K562 (cell line): ENCODE measurements around the gene PTPRU. TPM values are rescaled to one million over a fixed set of nuclear protein-coding genes. Genes with fewer than 3 reads are reported as not detected.

Experiments used
- ATF1 ChIP-seq, 2 experiments: fragments of 450-650 bp in 1 of 2; IDR thresholded peaks; 2 replicates each; pipeline ENCODE4 v1.6.1; 2016; ENCODE audit warnings: missing compliant biosample characterization in 1 of 2, missing genetic modification characterization in 1 of 2
- CHD2 ChIP-seq: IDR thresholded peaks from 2 replicates; pipeline ENCODE4 v1.6.1; 2011; ENCODE audit warnings: low read depth, low read length
- FIP1L1 ChIP-seq: fragments of 200-400 bp; formaldehyde crosslinking; IDR thresholded peaks from 2 replicates; pipeline ENCODE4 v1.6.1; 2018; ENCODE audit warnings: mild to moderate bottlenecking, low read depth, low read length; ENCODE audit not compliant: poor library complexity, severe bottlenecking
- GATAD2B ChIP-seq: fragments of 450-650 bp; IDR thresholded peaks from 2 replicates; pipeline ENCODE4 v1.6.1; 2017; ENCODE audit warnings: mild to moderate bottlenecking, borderline replicate concordance
- L3MBTL2 ChIP-seq: fragments of 450-650 bp; IDR thresholded peaks from 2 replicates; pipeline ENCODE4 v1.6.1; 2016; ENCODE audit warnings: mild to moderate bottlenecking, moderate library complexity
- MAZ ChIP-seq, 2 experiments: fragments of 450-650 bp in 1 of 2; sonication (generic) in 1 of 2; formaldehyde crosslinking; IDR thresholded peaks in 1 of 2; conservative IDR thresholded peaks in 1 of 2; 2 replicates each; pipeline versions ENCODE4 v1.4.0 to v1.5.0; 2020; ENCODE audit warnings: mild to moderate bottlenecking in 1 of 2, missing genetic modification reagents in 1 of 2
- MYC ChIP-seq, 2 experiments: fragments of 250-450 bp in 1 of 2; sonication (Bioruptor Pico) in 1 of 2; IDR thresholded peaks; 2 replicates each; pipeline versions ENCODE4 v1.5.1 to v1.6.1; 2012 to 2021; ENCODE audit warnings: low read depth in 2 of 2, borderline replicate concordance in 1 of 2, improper control_type of control experiment in 1 of 2, low read length in 1 of 2, mild to moderate bottlenecking in 1 of 2, moderate library complexity in 1 of 2
- NONO ChIP-seq, 2 experiments: fragments of 200-400 bp in 1 of 2; fragments of 450-650 bp in 1 of 2; formaldehyde crosslinking in 1 of 2; IDR thresholded peaks; 2 replicates each; pipeline ENCODE4 v1.6.1; 2017; ENCODE audit warnings: low read depth in 2 of 2, mild to moderate bottlenecking in 2 of 2, moderate library complexity in 2 of 2, low read length in 1 of 2
- NR4A1 ChIP-seq, 2 experiments: fragments of 250-450 bp in 1 of 2; fragments of 450-650 bp in 1 of 2; sonication (Bioruptor Pico) in 1 of 2; IDR thresholded peaks; 2 replicates each; pipeline versions ENCODE4 v1.4.0 to v1.6.1; 2016 to 2020; ENCODE audit warnings: mild to moderate bottlenecking in 2 of 2, missing compliant biosample characterization in 1 of 2, missing genetic modification characterization in 1 of 2, moderate library complexity in 1 of 2
- NRF1 ChIP-seq, 2 experiments: fragments of 450-650 bp; IDR thresholded peaks in 1 of 2; conservative IDR thresholded peaks in 1 of 2; 2 replicates each; pipeline ENCODE4 v1.6.1; 2014; ENCODE audit warnings: mild to moderate bottlenecking in 2 of 2
- POLR2B ChIP-seq: fragments of 450-650 bp; IDR thresholded peaks from 2 replicates; pipeline ENCODE4 v1.6.1; 2018; ENCODE audit warnings: low read depth; ENCODE audit not compliant: partially characterized antibody
- POLR2G ChIP-seq: fragments of 200-400 bp; formaldehyde crosslinking; IDR thresholded peaks from 2 replicates; pipeline ENCODE4 v1.6.1; 2017; ENCODE audit warnings: low read depth, mild to moderate bottlenecking, antibody characterized with exemption, low read length, moderate library complexity
- POU5F1 ChIP-seq: fragments of 150-350 bp; IDR thresholded peaks from 2 replicates; pipeline ENCODE4 v1.6.1; 2014; ENCODE audit warnings: borderline replicate concordance, low read length, low read depth, mild to moderate bottlenecking; ENCODE audit not compliant: partially characterized antibody
- RBM25 ChIP-seq: fragments of 200-400 bp; formaldehyde crosslinking; IDR thresholded peaks from 2 replicates; pipeline ENCODE4 v1.6.1; 2018; ENCODE audit warnings: low read length, low read depth, moderate library complexity; ENCODE audit not compliant: severe bottlenecking
- RFX5 ChIP-seq: IDR thresholded peaks from 2 replicates; pipeline ENCODE4 v1.6.1; 2011; ENCODE audit warnings: low read depth, mild to moderate bottlenecking, improper control_type of control experiment, low read length
- SMAD3 ChIP-seq: fragments of 450-650 bp; formaldehyde crosslinking; conservative IDR thresholded peaks from 2 replicates; pipeline ENCODE4 v1.4.0; 2020; ENCODE audit warnings: mild to moderate bottlenecking
- STAG1 ChIP-seq: sonication (generic); formaldehyde crosslinking; IDR thresholded peaks from 2 replicates; pipeline ENCODE4 v1.5.0; 2020; ENCODE audit warnings: missing genetic modification reagents, borderline replicate concordance
- TCF7L2 ChIP-seq: fragments of 150-350 bp; IDR thresholded peaks from 2 replicates; pipeline ENCODE4 v1.6.1; 2016; ENCODE audit warnings: low read depth, mild to moderate bottlenecking, low read length, moderate library complexity
- ZBTB1 ChIP-seq: sonication (generic); formaldehyde crosslinking; IDR thresholded peaks from 2 replicates; pipeline ENCODE4 v1.8.1; 2023; ENCODE audit warnings: missing genetic modification reagents, low read depth, mild to moderate bottlenecking, borderline replicate concordance
- ZNF224 ChIP-seq: sonication (generic); formaldehyde crosslinking; IDR thresholded peaks from 2 replicates; pipeline ENCODE4 v1.8.0; 2022; ENCODE audit warnings: mild to moderate bottlenecking, missing genetic modification reagents
- polyA plus RNA-seq, 8 experiments: library from polyadenylated mRNA; depleted of rRNA in 4 of 8; stranded (reverse) in 5 of 8; unstranded in 3 of 8; fragments of >200 nt; fragmentation: Nextera tagmentation in 2 of 8; fragmentation: Illumina TruSeq in 1 of 8; extraction: Ambion mirVana in 2 of 8; extraction: Trizol in 1 of 8; gene quantifications; 2 replicates each; pipeline versions ENCODE4 v1.2.1 to v1.2.3, GENCODE V29; 2011 to 2014; ENCODE audit warnings: inconsistent platforms in 1 of 8, missing spikeins in 1 of 8
- total RNA-seq, 7 experiments: library from RNA; depleted of rRNA in 6 of 7; stranded (reverse); fragments of >200 nt in 6 of 7; fragmentation: Illumina TruSeq in 2 of 7; extraction: Trizol in 2 of 7; gene quantifications; 2 replicates each; pipeline versions ENCODE4 v1.2.1 to v1.2.3, GENCODE V29; 2011 to 2021; ENCODE audit warnings: low replicate concordance in 1 of 7
- TF ChIP-seq, protein P1 (sequence below): sonication (generic); formaldehyde crosslinking; IDR thresholded peaks from 2 replicates; pipeline ENCODE4 v1.8.1; 2022; ENCODE audit warnings: missing genetic modification reagents
- TF ChIP-seq, protein P2 (sequence below), 2 experiments: fragments of 450-650 bp in 1 of 2; sonication (generic) in 1 of 2; formaldehyde crosslinking; conservative IDR thresholded peaks; 2 replicates each; pipeline versions ENCODE4 v1.4.0 to v1.8.1; 2020 to 2022; ENCODE audit warnings: mild to moderate bottlenecking in 1 of 2, missing genetic modification reagents in 1 of 2
- TF ChIP-seq, protein P3 (sequence below): sonication (generic); formaldehyde crosslinking; IDR thresholded peaks from 2 replicates; pipeline ENCODE4 v1.9.0; 2022; ENCODE audit warnings: mild to moderate bottlenecking, missing genetic modification reagents

PTPRU gene
- total and polyA plus RNA-seq, 9 of the 15 experiments (the other 6 are each of a cell fraction or from before 2014, with no cell fraction given): 0.01 to 2.9 (median 1.0) TPM

DNA sequence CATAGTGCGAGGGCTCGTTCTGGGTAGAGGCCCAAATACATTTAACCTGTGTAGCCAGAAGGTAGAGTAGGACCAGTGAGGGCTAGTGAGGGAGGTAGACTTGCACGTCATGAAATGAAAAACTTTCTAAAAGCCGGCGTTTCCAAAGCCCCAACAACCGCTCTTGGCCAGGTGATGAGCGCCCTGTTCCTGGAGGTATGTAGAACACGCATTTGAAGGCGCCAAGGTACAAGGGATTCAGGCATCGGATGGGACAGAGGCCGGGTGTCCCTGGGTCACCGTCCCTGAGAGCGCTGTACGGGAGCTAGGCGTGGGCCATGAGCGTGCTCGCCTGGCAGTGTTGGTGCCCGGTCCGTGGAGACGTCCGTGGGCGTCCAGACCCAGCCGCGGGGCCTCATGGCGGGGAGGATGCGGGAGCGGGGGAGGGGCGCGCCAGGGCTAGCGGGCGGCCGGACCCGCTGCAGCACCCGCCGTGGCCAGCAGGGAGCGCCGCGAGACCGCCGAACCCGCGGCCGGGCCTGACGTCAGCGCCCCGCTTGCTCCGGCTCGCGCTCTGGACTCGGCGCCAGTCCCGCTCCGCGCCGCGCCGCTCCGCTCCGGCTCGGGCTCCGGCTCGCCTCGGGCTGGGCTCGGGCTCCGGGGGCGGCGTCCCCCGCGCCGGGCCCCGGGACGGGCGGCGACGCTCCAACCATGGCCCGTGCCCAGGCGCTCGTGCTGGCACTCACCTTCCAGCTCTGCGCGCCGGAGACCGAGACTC is at the start of gene PTPRU (continued):
- TF ChIP-seq MYC (IDR thresholded peaks at IDR 0.05; ENCODE audit: low read depth, low read length): peak; percentile 36; the same call in 1 of the 2 replicates
- no peak for TF ChIP-seq MYC (CRISPR knock-in tag; IDR thresholded peaks at IDR 0.05; ENCODE audit: borderline replicate concordance, low read depth)
- peak in 1 of 2 experiments; percentile 95; a peak in 2 of 4 replicates for TF ChIP-seq NONO (IDR thresholded peaks at IDR 0.05; ENCODE audit: low read depth in 2 of 2, low read length in 1 of 2)
- TF ChIP-seq L3MBTL2: peak; percentile 52; the same call in 1 of the 2 replicates
- no peak for TF ChIP-seq TCF7L2
- TF ChIP-seq, protein P1, sequence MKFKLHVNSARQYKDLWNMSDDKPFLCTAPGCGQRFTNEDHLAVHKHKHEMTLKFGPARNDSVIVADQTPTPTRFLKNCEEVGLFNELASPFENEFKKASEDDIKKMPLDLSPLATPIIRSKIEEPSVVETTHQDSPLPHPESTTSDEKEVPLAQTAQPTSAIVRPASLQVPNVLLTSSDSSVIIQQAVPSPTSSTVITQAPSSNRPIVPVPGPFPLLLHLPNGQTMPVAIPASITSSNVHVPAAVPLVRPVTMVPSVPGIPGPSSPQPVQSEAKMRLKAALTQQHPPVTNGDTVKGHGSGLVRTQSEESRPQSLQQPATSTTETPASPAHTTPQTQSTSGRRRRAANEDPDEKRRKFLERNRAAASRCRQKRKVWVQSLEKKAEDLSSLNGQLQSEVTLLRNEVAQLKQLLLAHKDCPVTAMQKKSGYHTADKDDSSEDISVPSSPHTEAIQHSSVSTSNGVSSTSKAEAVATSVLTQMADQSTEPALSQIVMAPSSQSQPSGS (CRISPR knock-in tag): peak; percentile 89; the same call in 1 of the 2 replicates
- peak; percentile 15 for TF ChIP-seq POU5F1
- TF ChIP-seq, protein P2, sequence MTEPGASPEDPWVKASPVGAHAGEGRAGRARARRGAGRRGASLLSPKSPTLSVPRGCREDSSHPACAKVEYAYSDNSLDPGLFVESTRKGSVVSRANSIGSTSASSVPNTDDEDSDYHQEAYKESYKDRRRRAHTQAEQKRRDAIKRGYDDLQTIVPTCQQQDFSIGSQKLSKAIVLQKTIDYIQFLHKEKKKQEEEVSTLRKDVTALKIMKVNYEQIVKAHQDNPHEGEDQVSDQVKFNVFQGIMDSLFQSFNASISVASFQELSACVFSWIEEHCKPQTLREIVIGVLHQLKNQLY (CRISPR knock-in tag; conservative IDR thresholded peaks at IDR 0.05): no peak
- TF ChIP-seq, protein P3, sequence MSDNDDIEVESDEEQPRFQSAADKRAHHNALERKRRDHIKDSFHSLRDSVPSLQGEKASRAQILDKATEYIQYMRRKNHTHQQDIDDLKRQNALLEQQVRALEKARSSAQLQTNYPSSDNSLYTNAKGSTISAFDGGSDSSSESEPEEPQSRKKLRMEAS (CRISPR knock-in tag): peak; percentile 37; the same call in 1 of the 2 replicates
- peak in 1 of 2 experiments; percentile 64; a peak in 2 of 4 replicates for TF ChIP-seq MAZ (CRISPR knock-in tag; conservative IDR thresholded peaks at IDR 0.05 in 1 of 2, IDR thresholded peaks at IDR 0.05 in 1 of 2)
- TF ChIP-seq CHD2: peak; percentile 71
- peak; percentile 38 for TF ChIP-seq FIP1L1
- no peak for TF ChIP-seq ATF1 (CRISPR knock-in tag; IDR thresholded peaks at IDR 0.05)
- peak; percentile 85 for TF ChIP-seq ATF1 (tag; IDR thresholded peaks at IDR 0.05)
- TF ChIP-seq NRF1 (conservative IDR thresholded peaks at IDR 0.05 in 1 of 2, IDR thresholded peaks at IDR 0.05 in 1 of 2): peak; percentile 8 to 37; a peak in 2 of 4 replicates
- TF ChIP-seq POLR2G: peak; percentile 47
- TF ChIP-seq GATAD2B: peak; percentile 95
- no peak for TF ChIP-seq NR4A1 (CRISPR knock-in tag; IDR thresholded peaks at IDR 0.05)
- TF ChIP-seq NR4A1 (tag; IDR thresholded peaks at IDR 0.05): 0 out of 2 replicates have a peak, but pooled peaks have one; percentile 18
- peak; percentile 29 for TF ChIP-seq RBM25
- 0 out of 2 replicates have a peak, but pooled peaks have one; percentile 11 for TF ChIP-seq RFX5
- 0 out of 2 replicates have a peak, but pooled peaks have one; percentile 27 for TF ChIP-seq ZBTB1 (CRISPR knock-in tag)
- no peak for TF ChIP-seq POLR2B
- no peak for TF ChIP-seq SMAD3
- peak; percentile 86 for TF ChIP-seq STAG1
- no peak for TF ChIP-seq ZNF224 (CRISPR knock-in tag)
